HepG2 (cell line): ENCODE data around the gene N4BP2L1. TPM values are rescaled to one million over a fixed set of nuclear protein-coding genes. Genes with fewer than 3 reads are reported as not detected.

Experiments used
- ATAC-seq: fragments of 200-7000 bp; cut with Tn5 transposase; 3 replicates; pipeline ENCODE4 v1.9.1; 2020; ENCODE audit warnings: mild to moderate bottlenecking, moderate library complexity
- Bru-seq: library from RNA; stranded (reverse); fragments of 400-500 nt; gene quantifications from one replicate; lab custom pipeline; 2021; lab: Mats Ljungman, UMichigan
- BruChase-seq, 2 experiments: library from RNA; stranded (reverse); fragments of 400-500 nt; gene quantifications; one replicate each; lab custom pipeline; 2021; lab: Mats Ljungman, UMichigan
- BruUV-seq: library from RNA; stranded (reverse); fragments of 400-500 nt; replicated peaks from 2 replicates; lab custom pipeline; 2021; lab: Mats Ljungman, UMichigan
- CTCF ChIA-PET: fragments of 300-600 bp; formaldehyde crosslinking; extraction: SDS; loops from one replicate; lab custom pipeline; 2021; ENCODE audit warnings: low total read pairs, inconsistent platforms, low intra/inter-chr PET ratio; lab: Yijun Ruan, JAX
- POLR2A ChIA-PET: fragments of 350-600 bp; sonication (Branson Sonifier 250); formaldehyde crosslinking; loops from one replicate; lab custom pipeline; 2020; ENCODE audit warnings: antibody characterized with exemption, inconsistent platforms; lab: Yijun Ruan, JAX
- DNase-seq: peaks from one replicate; pipeline ENCODE4 v3.0.0-alpha.2; 2015; ENCODE audit warnings: low spot score
- FAIRE-seq: peaks from 3 replicates; lab custom pipeline; 2011; peaks lifted over from hg19 to GRCh38; lab: Jason Lieb, UNC
- H2AFZ ChIP-seq: one replicate; pipeline ENCODE4 v1.6.1; 2011; ENCODE audit warnings: low read length, inconsistent platforms
- H3K27ac ChIP-seq: fragments of 300-600 bp; 3 replicates; pipeline ENCODE4 v1.8.0; 2011; ENCODE audit warnings: mixed run types, mild to moderate bottlenecking, mixed read lengths, low read length, inconsistent platforms; ENCODE audit not compliant: insufficient read depth; ENCODE audit errors: extremely low read length
- H3K27me3 ChIP-seq, 2 experiments: fragments of 200-600 bp in 1 of 2; 2 replicates in 1 of 2; 3 replicates in 1 of 2; pipeline versions ENCODE4 v1.6.0 to v1.8.0; 2011; ENCODE audit warnings: low read length in 2 of 2, mild to moderate bottlenecking in 2 of 2, moderate library complexity in 2 of 2, inconsistent platforms in 1 of 2; ENCODE audit not compliant: insufficient read depth in 2 of 2, control insufficient read depth in 1 of 2
- H3K36me3 ChIP-seq, 2 experiments: fragments of 200-600 bp in 1 of 2; replicated peaks in 1 of 2; 2 replicates in 1 of 2; 3 replicates in 1 of 2; pipeline versions ENCODE4 v1.5.1 to v1.8.0; 2011; ENCODE audit warnings: low read length in 2 of 2, inconsistent platforms in 1 of 2; ENCODE audit not compliant: insufficient read depth in 2 of 2, control insufficient read depth in 1 of 2
- H3K4me1 ChIP-seq: 2 replicates; pipeline ENCODE4 v1.5.1; 2012; ENCODE audit warnings: low read length, inconsistent platforms; ENCODE audit not compliant: insufficient read depth
- H3K4me2 ChIP-seq: 2 replicates; pipeline ENCODE4 v1.6.0; 2011; ENCODE audit warnings: low read depth, low read length, inconsistent platforms
- H3K4me3 ChIP-seq, 3 experiments: fragments of 200-600 bp in 1 of 3; sonication (generic), shearing (Covaris generic) in 1 of 3; replicated peaks in 1 of 3; 2 replicates each; pipeline ENCODE4 v1.5.1; 2011 to 2016; ENCODE audit warnings: low read length in 3 of 3, inconsistent platforms in 2 of 3, low read depth in 2 of 3, mild to moderate bottlenecking in 2 of 3, control low read depth in 1 of 3, mixed read lengths in 1 of 3; ENCODE audit not compliant: insufficient read depth in 1 of 3
- H3K79me2 ChIP-seq: one replicate; pipeline ENCODE4 v1.6.1; 2011; ENCODE audit warnings: low read length, inconsistent platforms; ENCODE audit not compliant: insufficient read depth
- H3K9ac ChIP-seq: 2 replicates; pipeline ENCODE4 v1.6.0; 2011; ENCODE audit warnings: mild to moderate bottlenecking, low read depth, low read length, inconsistent platforms; ENCODE audit not compliant: insufficient read depth
- H3K9me3 ChIP-seq: 2 replicates; pipeline ENCODE4 v1.5.1; 2012; ENCODE audit warnings: mild to moderate bottlenecking, low read length
- H4K20me1 ChIP-seq: 2 replicates; pipeline ENCODE4 v1.6.0; 2011; ENCODE audit warnings: inconsistent platforms, mild to moderate bottlenecking, low read length, moderate library complexity; ENCODE audit not compliant: insufficient read depth
- FOXP1 ChIP-seq, 2 experiments: fragments of 450-650 bp in 1 of 2; IDR thresholded peaks; 2 replicates each; pipeline ENCODE4 v1.6.1; 2017 to 2018; ENCODE audit warnings: antibody characterized with exemption in 1 of 2
- GABPB1 ChIP-seq: IDR thresholded peaks from 2 replicates; pipeline ENCODE4 v1.6.1; 2016; ENCODE audit warnings: mild to moderate bottlenecking, missing genetic modification reagents, moderate library complexity, missing compliant biosample characterization
- MTA1 ChIP-seq: sonication (generic); formaldehyde crosslinking; IDR thresholded peaks from 2 replicates; pipeline ENCODE4 v1.4.0; 2020; ENCODE audit warnings: missing genetic modification reagents, mild to moderate bottlenecking, borderline replicate concordance
- SP4 ChIP-seq: sonication (generic); formaldehyde crosslinking; IDR thresholded peaks from 2 replicates; pipeline ENCODE4 v1.8.1; 2023; ENCODE audit warnings: mild to moderate bottlenecking, missing genetic modification reagents
- ZNF235 ChIP-seq: sonication (generic); formaldehyde crosslinking; IDR thresholded peaks from 2 replicates; pipeline ENCODE4 v1.8.1; 2023; ENCODE audit warnings: mild to moderate bottlenecking, missing genetic modification reagents, borderline replicate concordance
- ZNF747 ChIP-seq: sonication (generic); formaldehyde crosslinking; IDR thresholded peaks from 2 replicates; pipeline ENCODE4 v1.8.1; 2023; ENCODE audit warnings: missing genetic modification reagents, mild to moderate bottlenecking, borderline replicate concordance
- WGBS: methylation state at CpG from one replicate; pipeline ENCODE4 v1.1.6; 2017; ENCODE audit warnings: low lambda C conversion rate; 5-methylcytosine and 5-hydroxymethylcytosine counted together
- in situ Hi-C: cut with HindIII; loops from 2 replicates; pipeline ENCODE4 v1.10.0; 2017; ENCODE audit warnings: low pct_unique_long_range_greater_than_20kb; ENCODE audit not compliant: extremely low pct_ligation_motif_present
- intact Hi-C: fragments of 100-400 bp; cut with micrococcal nuclease; formaldehyde crosslinking; loops from one replicate; pipeline ENCODE4 v1.10.0; 2022; ENCODE audit not compliant: unreplicated experiment
- long read RNA-seq, 2 experiments: library from RNA in 1 of 2; library from polyadenylated mRNA in 1 of 2; stranded (forward) in 1 of 2; unstranded in 1 of 2; transcript quantifications; one replicate each; pipeline ENCODE4 v2.0.0, GENCODE V29; 2019 to 2022
- polyA minus RNA-seq, 3 experiments: library from RNA; depleted of rRNA, polyadenylated mRNA; stranded (reverse); fragments of >200 nt; gene quantifications; 2 replicates each; pipeline ENCODE4 v1.2.3, GENCODE V29; 2011; ENCODE audit warnings: low replicate concordance in 1 of 3
- polyA plus RNA-seq, 8 experiments: library from polyadenylated mRNA; depleted of rRNA in 3 of 8; stranded (reverse) in 7 of 8; unstranded in 1 of 8; fragments of >200 nt; fragmentation: Illumina TruSeq in 4 of 8; extraction: Trizol in 4 of 8; gene quantifications; 2 replicates each; pipeline versions ENCODE4 v1.2.1 to v1.2.3, GENCODE V29; 2011 to 2016; ENCODE audit warnings: low read depth in 4 of 8, missing spikeins in 1 of 8, mixed read lengths in 1 of 8; ENCODE audit not compliant: insufficient read depth in 1 of 8
- total RNA-seq, 5 experiments: library from RNA; depleted of rRNA; stranded (reverse); fragments of >200 nt; fragmentation: Illumina TruSeq; extraction: Trizol; gene quantifications; 2 replicates each; pipeline ENCODE4 v1.2.3, GENCODE V29; 2016; ENCODE audit warnings: low read depth in 1 of 5
- TF ChIP-seq, protein P1 (sequence below): sonication (generic); formaldehyde crosslinking; IDR thresholded peaks from 2 replicates; pipeline ENCODE4 v1.4.0; 2020; ENCODE audit warnings: mild to moderate bottlenecking, low read depth, missing genetic modification reagents
- TF ChIP-seq, protein P2 (sequence below), 2 experiments: IDR thresholded peaks; 2 replicates each; pipeline ENCODE4 v1.6.1; 2011 to 2012; ENCODE audit warnings: low read length in 2 of 2, borderline replicate concordance in 1 of 2, low read depth in 1 of 2, mild to moderate bottlenecking in 1 of 2, moderate library complexity in 1 of 2
- TF ChIP-seq, protein P3 (sequence below): IDR thresholded peaks from 2 replicates; pipeline ENCODE4 v1.6.1; 2016; ENCODE audit warnings: mild to moderate bottlenecking

Gene N4BP2L1
- total RNA-seq (2016; rRNA removed; fragmentation: Illumina TruSeq; extraction: Trizol), result 11.8 and 13.2 TPM in 2 replicates
- total RNA-seq (2016; cell fraction: cytosol; rRNA removed; fragmentation: Illumina TruSeq; extraction: Trizol; ENCODE audit: low read depth), result 3.8 and 4.6 TPM in 2 replicates
- total RNA-seq (2016; cell fraction: insoluble cytoplasmic fraction; rRNA removed; fragmentation: Illumina TruSeq; extraction: Trizol), result 11.6 and 12.8 TPM in 2 replicates
- total RNA-seq (2016; cell fraction: membrane; rRNA removed; fragmentation: Illumina TruSeq; extraction: Trizol), result 8.3 and 8.8 TPM in 2 replicates
- total RNA-seq (2016; cell fraction: nucleus; rRNA removed; fragmentation: Illumina TruSeq; extraction: Trizol), result 13.1 and 18.3 TPM in 2 replicates
- polyA plus RNA-seq (2011; rRNA removed), result 30.4 and 34.5 TPM in 2 replicates
- polyA plus RNA-seq (2011; cell fraction: cytosol; rRNA removed), result 15.0 and 21.1 TPM in 2 replicates
- polyA plus RNA-seq (2011; cell fraction: nucleus; rRNA removed), result 27.0 and 36.1 TPM in 2 replicates
- 30.9 and 33.4 TPM in 2 replicates for polyA plus RNA-seq (2012)
- 3.5 and 4.7 TPM in 2 replicates for polyA plus RNA-seq (2016; cell fraction: cytosol; fragmentation: Illumina TruSeq; extraction: Trizol; ENCODE audit: low read depth)
- 13.1 and 14.1 TPM in 2 replicates for polyA plus RNA-seq (2016; cell fraction: insoluble cytoplasmic fraction; fragmentation: Illumina TruSeq; extraction: Trizol; ENCODE audit: low read depth)
- 9.2 and 9.4 TPM in 2 replicates for polyA plus RNA-seq (2016; cell fraction: membrane; fragmentation: Illumina TruSeq; extraction: Trizol; ENCODE audit: low read depth)
- polyA plus RNA-seq (2016; cell fraction: nucleus; fragmentation: Illumina TruSeq; extraction: Trizol; ENCODE audit: insufficient read depth, low read depth), result 29.5 and 35.4 TPM in 2 replicates
- 8.4 TPM in 1 of 2 replicates, not detected in the other for polyA minus RNA-seq (2011; rRNA and poly(A)+ RNA removed; ENCODE audit: low replicate concordance)
- polyA minus RNA-seq (2011; cell fraction: cytosol; rRNA and poly(A)+ RNA removed), result 11.7 and 12.8 TPM in 2 replicates
- polyA minus RNA-seq (2011; cell fraction: nucleus; rRNA and poly(A)+ RNA removed), result 45.6 and 48.0 TPM in 2 replicates
- Bru-seq, nascent RNA, result percentile 81 among the genes with signal in this experiment
- BruChase-seq, experiment 1, labeled RNA remaining after a 6-hour chase, result percentile 83 among the genes with signal in this experiment
- BruChase-seq, experiment 2, labeled RNA remaining after a 2-hour chase, result percentile 81 among the genes with signal in this experiment
- long read RNA-seq, experiment 1, transcript N4BP2L1-206 (2 exons, 1,145 nt), result minor isoform, 6 of 17 reads
- long read RNA-seq, experiment 1, transcript N4BP2L1-202 (5 exons, 3,046 nt), result major isoform, 10 of 17 reads
- long read RNA-seq, experiment 1, partial matches to known transcripts, result 0 of 17 reads
- long read RNA-seq, experiment 1, other reads (novel, unspliced or antisense), result 1 of 17 reads
- long read RNA-seq, experiment 2, partial matches to known transcripts, result 3 of 18 reads
- long read RNA-seq, experiment 2, other reads (novel, unspliced or antisense), result 10 of 18 reads

DNA sequence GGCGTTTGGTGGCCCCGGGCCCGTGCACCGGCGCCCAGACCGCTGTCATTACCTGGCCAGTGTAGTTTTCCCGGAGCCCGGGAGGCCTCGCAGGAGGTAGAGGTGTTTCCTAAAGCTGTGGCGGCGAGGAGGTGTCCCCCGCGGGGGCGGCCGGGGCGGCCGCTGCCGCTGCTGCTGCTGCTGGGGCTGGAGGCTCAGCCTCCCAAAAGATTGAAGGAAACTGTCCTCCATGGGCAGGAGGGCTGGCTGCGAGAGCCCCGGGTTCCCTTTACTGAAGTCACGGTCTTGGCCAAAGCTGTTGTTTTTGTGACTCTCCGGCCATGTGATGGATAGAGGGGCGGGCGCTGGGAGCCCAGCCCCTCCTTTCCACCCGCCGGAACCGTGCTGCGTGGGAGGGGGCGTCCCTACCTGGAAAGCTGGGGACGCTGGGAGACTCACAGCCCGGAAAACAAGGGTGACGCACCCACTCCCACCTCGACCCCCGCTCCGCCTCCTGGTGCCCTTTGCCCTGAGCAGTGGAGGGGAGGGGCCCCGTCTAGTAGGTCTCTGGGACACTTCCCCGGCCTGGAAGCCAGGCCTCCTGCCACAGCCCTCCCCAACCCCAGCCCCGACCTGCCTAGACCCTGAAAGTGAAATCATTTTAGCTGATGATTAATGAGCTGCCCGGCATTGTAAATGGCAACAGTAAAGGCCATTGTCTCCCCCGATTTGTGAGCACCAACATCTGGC is at the start of gene N4BP2L1:
N4BP2L1 (minus strand) TSS at position 279 of the 729 bp plus-strand sequence; CDS start at position 231, 48 bp downstream.
- peak; percentile 80 for FAIRE-seq
- Histone ChIP-seq H3K79me2 (peaks cover 37% of the 10 kb centered on the region), H3K9ac (peak within 1 kb of the TSS; percentile 89), H4K20me1 (peaks cover 27% of the 10 kb centered on the region; the same call in 1 of the 2 replicates), H3K4me2 (peak within 1 kb of the TSS; percentile 97), H3K4me1 (peaks cover 64% of the 10 kb centered on the region), H3K27me3 (no peaks in the 10 kb centered on the region; a peak in 1 of 5 replicates), H3K36me3 (peaks cover 0 to 3% of the 10 kb centered on the region in 2 experiments; a peak in 3 of 5 replicates), H3K27ac (peak within 1 kb of the TSS; percentile 94), H3K9me3 (no peaks in the 10 kb centered on the region), H3K4me3 (peak within 1 kb of the TSS; percentile 76 to 90 (median 85)), H2AFZ (peak within 1 kb of the TSS; percentile 18)
- intact Hi-C loops (loop anchor here (2.0 to 10.0 kb wide), 2 partner anchors 15 to 107 kb away; partner anchors contain the start of gene N4BP2L2), in situ Hi-C loops (loop anchor here (25.0 kb wide), 1 partner anchor 391 kb away; the partner anchor contains the start of gene FRY)
- ATAC-seq, result peak; percentile 94
- BruUV-seq, result no TSS peak
- WGBS, result 0% methylated on average over 11 of the region's 40 CpGs
- POLR2A ChIA-PET, result interaction anchor here (0.7 to 2.7 kb wide), 15 partner anchors 9 to 1215 kb away, joined by 3 to 19 read pairs (median 4); partner anchors contain the start of genes BRCA2, N4BP2L2, PDS5B and ZAR1L
- CTCF ChIA-PET, result no interaction called here
- peak; percentile 96 for DNase-seq
- TF ChIP-seq ZNF235, result no peak
- 0 out of 2 replicates have a peak, but pooled peaks have one; percentile 42 for TF ChIP-seq ZNF747
- TF ChIP-seq SP4 (CRISPR knock-in tag), result peak; percentile 73; the same call in 1 of the 2 replicates
- TF ChIP-seq, protein P1, sequence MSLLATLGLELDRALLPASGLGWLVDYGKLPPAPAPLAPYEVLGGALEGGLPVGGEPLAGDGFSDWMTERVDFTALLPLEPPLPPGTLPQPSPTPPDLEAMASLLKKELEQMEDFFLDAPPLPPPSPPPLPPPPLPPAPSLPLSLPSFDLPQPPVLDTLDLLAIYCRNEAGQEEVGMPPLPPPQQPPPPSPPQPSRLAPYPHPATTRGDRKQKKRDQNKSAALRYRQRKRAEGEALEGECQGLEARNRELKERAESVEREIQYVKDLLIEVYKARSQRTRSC (CRISPR knock-in tag), result no peak
- TF ChIP-seq MTA1 (CRISPR knock-in tag), result peak; percentile 51; the same call in 1 of the 2 replicates
- peak; percentile 88 for TF ChIP-seq GABPB1 (CRISPR knock-in tag)
- TF ChIP-seq FOXP1 (IDR thresholded peaks at IDR 0.05), result no peak
- peak; percentile 73 for TF ChIP-seq FOXP1 (CRISPR knock-in tag; IDR thresholded peaks at IDR 0.05)
- TF ChIP-seq, protein P2, sequence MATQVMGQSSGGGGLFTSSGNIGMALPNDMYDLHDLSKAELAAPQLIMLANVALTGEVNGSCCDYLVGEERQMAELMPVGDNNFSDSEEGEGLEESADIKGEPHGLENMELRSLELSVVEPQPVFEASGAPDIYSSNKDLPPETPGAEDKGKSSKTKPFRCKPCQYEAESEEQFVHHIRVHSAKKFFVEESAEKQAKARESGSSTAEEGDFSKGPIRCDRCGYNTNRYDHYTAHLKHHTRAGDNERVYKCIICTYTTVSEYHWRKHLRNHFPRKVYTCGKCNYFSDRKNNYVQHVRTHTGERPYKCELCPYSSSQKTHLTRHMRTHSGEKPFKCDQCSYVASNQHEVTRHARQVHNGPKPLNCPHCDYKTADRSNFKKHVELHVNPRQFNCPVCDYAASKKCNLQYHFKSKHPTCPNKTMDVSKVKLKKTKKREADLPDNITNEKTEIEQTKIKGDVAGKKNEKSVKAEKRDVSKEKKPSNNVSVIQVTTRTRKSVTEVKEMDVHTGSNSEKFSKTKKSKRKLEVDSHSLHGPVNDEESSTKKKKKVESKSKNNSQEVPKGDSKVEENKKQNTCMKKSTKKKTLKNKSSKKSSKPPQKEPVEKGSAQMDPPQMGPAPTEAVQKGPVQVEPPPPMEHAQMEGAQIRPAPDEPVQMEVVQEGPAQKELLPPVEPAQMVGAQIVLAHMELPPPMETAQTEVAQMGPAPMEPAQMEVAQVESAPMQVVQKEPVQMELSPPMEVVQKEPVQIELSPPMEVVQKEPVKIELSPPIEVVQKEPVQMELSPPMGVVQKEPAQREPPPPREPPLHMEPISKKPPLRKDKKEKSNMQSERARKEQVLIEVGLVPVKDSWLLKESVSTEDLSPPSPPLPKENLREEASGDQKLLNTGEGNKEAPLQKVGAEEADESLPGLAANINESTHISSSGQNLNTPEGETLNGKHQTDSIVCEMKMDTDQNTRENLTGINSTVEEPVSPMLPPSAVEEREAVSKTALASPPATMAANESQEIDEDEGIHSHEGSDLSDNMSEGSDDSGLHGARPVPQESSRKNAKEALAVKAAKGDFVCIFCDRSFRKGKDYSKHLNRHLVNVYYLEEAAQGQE (IDR thresholded peaks at IDR 0.05; ENCODE audit: borderline replicate concordance in 1 of 2, low read depth in 1 of 2, low read length in 2 of 2), result no peak
- TF ChIP-seq, protein P3, sequence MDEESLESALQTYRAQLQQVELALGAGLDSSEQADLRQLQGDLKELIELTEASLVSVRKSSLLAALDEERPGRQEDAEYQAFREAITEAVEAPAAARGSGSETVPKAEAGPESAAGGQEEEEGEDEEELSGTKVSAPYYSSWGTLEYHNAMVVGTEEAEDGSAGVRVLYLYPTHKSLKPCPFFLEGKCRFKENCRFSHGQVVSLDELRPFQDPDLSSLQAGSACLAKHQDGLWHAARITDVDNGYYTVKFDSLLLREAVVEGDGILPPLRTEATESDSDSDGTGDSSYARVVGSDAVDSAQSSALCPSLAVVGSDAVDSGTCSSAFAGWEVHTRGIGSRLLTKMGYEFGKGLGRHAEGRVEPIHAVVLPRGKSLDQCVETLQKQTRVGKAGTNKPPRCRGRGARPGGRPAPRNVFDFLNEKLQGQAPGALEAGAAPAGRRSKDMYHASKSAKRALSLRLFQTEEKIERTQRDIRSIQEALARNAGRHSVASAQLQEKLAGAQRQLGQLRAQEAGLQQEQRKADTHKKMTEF (CRISPR knock-in tag), result peak; percentile 78
